ENCODE data around the gene OSBPL2.

DNA sequence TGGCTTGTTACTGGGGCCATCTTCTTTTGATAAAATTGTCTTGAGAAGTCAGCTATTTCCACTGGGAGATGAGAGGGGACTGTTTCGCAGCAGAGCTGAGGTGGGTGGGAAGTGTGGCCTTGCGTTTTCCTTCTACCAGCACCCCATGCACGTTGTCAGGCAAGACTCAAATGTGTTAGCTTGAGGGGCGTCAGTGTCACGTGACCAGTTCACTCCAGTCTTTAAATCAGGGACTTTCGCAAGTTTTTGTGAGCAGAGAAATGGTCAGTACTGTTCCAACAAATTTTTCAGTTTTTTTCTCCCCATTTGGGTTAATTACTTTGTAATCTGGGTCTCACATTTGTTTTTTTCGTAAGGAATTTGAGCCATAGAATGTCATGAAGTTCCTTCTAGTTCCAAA is 43.8 kb downstream of the OSBPL2 start:
- no peak for TF ChIP-seq POLR2A (IDR thresholded peaks at IDR 0.05)
- TF ChIP-seq, protein P1, sequence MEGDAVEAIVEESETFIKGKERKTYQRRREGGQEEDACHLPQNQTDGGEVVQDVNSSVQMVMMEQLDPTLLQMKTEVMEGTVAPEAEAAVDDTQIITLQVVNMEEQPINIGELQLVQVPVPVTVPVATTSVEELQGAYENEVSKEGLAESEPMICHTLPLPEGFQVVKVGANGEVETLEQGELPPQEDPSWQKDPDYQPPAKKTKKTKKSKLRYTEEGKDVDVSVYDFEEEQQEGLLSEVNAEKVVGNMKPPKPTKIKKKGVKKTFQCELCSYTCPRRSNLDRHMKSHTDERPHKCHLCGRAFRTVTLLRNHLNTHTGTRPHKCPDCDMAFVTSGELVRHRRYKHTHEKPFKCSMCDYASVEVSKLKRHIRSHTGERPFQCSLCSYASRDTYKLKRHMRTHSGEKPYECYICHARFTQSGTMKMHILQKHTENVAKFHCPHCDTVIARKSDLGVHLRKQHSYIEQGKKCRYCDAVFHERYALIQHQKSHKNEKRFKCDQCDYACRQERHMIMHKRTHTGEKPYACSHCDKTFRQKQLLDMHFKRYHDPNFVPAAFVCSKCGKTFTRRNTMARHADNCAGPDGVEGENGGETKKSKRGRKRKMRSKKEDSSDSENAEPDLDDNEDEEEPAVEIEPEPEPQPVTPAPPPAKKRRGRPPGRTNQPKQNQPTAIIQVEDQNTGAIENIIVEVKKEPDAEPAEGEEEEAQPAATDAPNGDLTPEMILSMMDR (IDR thresholded peaks at IDR 0.05), result no peak
- no peak for TF ChIP-seq POLR2AphosphoS5 (IDR thresholded peaks at IDR 0.05)
- TF ChIP-seq EP300 (IDR thresholded peaks at IDR 0.05), result no peak
